HepG2 (cell line): ENCODE results near the gene MAP2K1. TPM values are rescaled to one million over a fixed set of nuclear protein-coding genes. Genes with fewer than 3 reads are reported as not detected.

Source experiments
- ATF1 ChIP-seq: IDR thresholded peaks from 2 replicates; pipeline ENCODE4 v1.6.1; 2016; ENCODE audit warnings: mild to moderate bottlenecking, control low read depth
- CHCHD3 ChIP-seq: sonication (generic); formaldehyde crosslinking; IDR thresholded peaks from 2 replicates; pipeline ENCODE4 v1.8.0; 2022; ENCODE audit warnings: mild to moderate bottlenecking, missing genetic modification reagents, moderate library complexity
- GTF3A ChIP-seq: sonication (generic); formaldehyde crosslinking; conservative IDR thresholded peaks from 2 replicates; pipeline ENCODE4 v1.4.0; 2020; ENCODE audit warnings: mild to moderate bottlenecking, missing genetic modification reagents
- MED13 ChIP-seq: sonication (generic); formaldehyde crosslinking; IDR thresholded peaks from 2 replicates; pipeline ENCODE4 v1.5.0; 2020; ENCODE audit warnings: missing genetic modification reagents
- NPAS2 ChIP-seq: sonication (generic); formaldehyde crosslinking; IDR thresholded peaks from 2 replicates; pipeline ENCODE4 v1.8.0; 2022; ENCODE audit warnings: mild to moderate bottlenecking, missing genetic modification reagents, borderline replicate concordance
- PHF20 ChIP-seq: sonication (generic); formaldehyde crosslinking; IDR thresholded peaks from 2 replicates; pipeline ENCODE4 v1.5.0; 2020; ENCODE audit warnings: mild to moderate bottlenecking, missing genetic modification reagents
- PHF8 ChIP-seq: sonication (generic); formaldehyde crosslinking; IDR thresholded peaks from 2 replicates; pipeline ENCODE4 v1.5.0; 2020; ENCODE audit warnings: missing genetic modification reagents
- SP4 ChIP-seq: sonication (generic); formaldehyde crosslinking; IDR thresholded peaks from 2 replicates; pipeline ENCODE4 v1.8.1; 2023; ENCODE audit warnings: mild to moderate bottlenecking, missing genetic modification reagents
- TARDBP ChIP-seq: sonication (generic); formaldehyde crosslinking; IDR thresholded peaks from 2 replicates; pipeline ENCODE4 v1.8.0; 2022; ENCODE audit warnings: mild to moderate bottlenecking, missing genetic modification reagents
- TBX2 ChIP-seq: sonication (generic); formaldehyde crosslinking; IDR thresholded peaks from 2 replicates; pipeline ENCODE4 v1.5.0; 2020; ENCODE audit warnings: missing genetic modification reagents, mild to moderate bottlenecking, borderline replicate concordance
- THAP11 ChIP-seq: IDR thresholded peaks from 2 replicates; pipeline ENCODE4 v1.6.1; 2016; ENCODE audit warnings: missing biosample characterization, missing genetic modification reagents
- ZBTB21 ChIP-seq: sonication (generic); formaldehyde crosslinking; IDR thresholded peaks from 2 replicates; pipeline ENCODE4 v1.4.0; 2020; ENCODE audit warnings: missing genetic modification reagents
- ZNF121 ChIP-seq: sonication (generic); formaldehyde crosslinking; IDR thresholded peaks from 2 replicates; pipeline ENCODE4 v1.5.0; 2020; ENCODE audit warnings: mild to moderate bottlenecking, missing genetic modification reagents
- ZNF20 ChIP-seq: sonication (generic); formaldehyde crosslinking; IDR thresholded peaks from 2 replicates; pipeline ENCODE4 v1.4.0; 2020; ENCODE audit warnings: mild to moderate bottlenecking, moderate library complexity, missing genetic modification reagents
- ZNF343 ChIP-seq: sonication (generic); formaldehyde crosslinking; IDR thresholded peaks from 2 replicates; pipeline ENCODE4 v1.4.0; 2020; ENCODE audit warnings: mild to moderate bottlenecking, missing genetic modification reagents
- ZNF431 ChIP-seq: sonication (generic); formaldehyde crosslinking; IDR thresholded peaks from 2 replicates; pipeline ENCODE4 v1.9.0; 2022; ENCODE audit warnings: missing genetic modification reagents, low read depth, mild to moderate bottlenecking, borderline replicate concordance
- ZNF44 ChIP-seq: sonication (generic); formaldehyde crosslinking; IDR thresholded peaks from 2 replicates; pipeline ENCODE4 v1.5.1; 2020; ENCODE audit warnings: mild to moderate bottlenecking, missing genetic modification reagents
- ZNF569 ChIP-seq: sonication (generic); formaldehyde crosslinking; IDR thresholded peaks from 2 replicates; pipeline ENCODE4 v1.5.0; 2020; ENCODE audit warnings: mild to moderate bottlenecking, missing genetic modification reagents, moderate library complexity, borderline replicate concordance
- ZNF577 ChIP-seq: sonication (generic); formaldehyde crosslinking; IDR thresholded peaks from 2 replicates; pipeline ENCODE4 v1.4.0; 2020; ENCODE audit warnings: mild to moderate bottlenecking, low read depth, missing genetic modification reagents, borderline replicate concordance
- ZNF788 ChIP-seq: sonication (generic); formaldehyde crosslinking; IDR thresholded peaks from 2 replicates; pipeline ENCODE4 v1.5.0; 2020; ENCODE audit warnings: mild to moderate bottlenecking, missing genetic modification reagents, borderline replicate concordance
- polyA plus RNA-seq, 8 experiments: library from polyadenylated mRNA; depleted of rRNA in 3 of 8; stranded (reverse) in 7 of 8; unstranded in 1 of 8; fragments of >200 nt; fragmentation: Illumina TruSeq in 4 of 8; extraction: Trizol in 4 of 8; gene quantifications; 2 replicates each; pipeline versions ENCODE4 v1.2.1 to v1.2.3, GENCODE V29; 2011 to 2016; ENCODE audit warnings: low read depth in 4 of 8, missing spikeins in 1 of 8, mixed read lengths in 1 of 8; ENCODE audit not compliant: insufficient read depth in 1 of 8
- total RNA-seq, 5 experiments: library from RNA; depleted of rRNA; stranded (reverse); fragments of >200 nt; fragmentation: Illumina TruSeq; extraction: Trizol; gene quantifications; 2 replicates each; pipeline ENCODE4 v1.2.3, GENCODE V29; 2016; ENCODE audit warnings: low read depth in 1 of 5
- TF ChIP-seq, protein P1 (sequence below): sonication (generic); formaldehyde crosslinking; IDR thresholded peaks from 2 replicates; pipeline ENCODE4 v1.9.0; 2021; ENCODE audit warnings: missing genetic modification reagents, borderline replicate concordance
- TF ChIP-seq, protein P2 (sequence below): sonication (generic); formaldehyde crosslinking; IDR thresholded peaks from 2 replicates; pipeline ENCODE4 v1.5.1; 2020; ENCODE audit warnings: mild to moderate bottlenecking, missing genetic modification reagents, moderate library complexity
- TF ChIP-seq, protein P3 (sequence below): sonication (generic); formaldehyde crosslinking; IDR thresholded peaks from 2 replicates; pipeline ENCODE4 v1.8.1; 2022; ENCODE audit warnings: low read depth, mild to moderate bottlenecking, missing genetic modification reagents

Gene MAP2K1
- total and polyA plus RNA-seq, 2 of the 13 experiments (the other 11 are each of a cell fraction or from before 2014, with no cell fraction given): 24.1 to 49.2 TPM

DNA sequence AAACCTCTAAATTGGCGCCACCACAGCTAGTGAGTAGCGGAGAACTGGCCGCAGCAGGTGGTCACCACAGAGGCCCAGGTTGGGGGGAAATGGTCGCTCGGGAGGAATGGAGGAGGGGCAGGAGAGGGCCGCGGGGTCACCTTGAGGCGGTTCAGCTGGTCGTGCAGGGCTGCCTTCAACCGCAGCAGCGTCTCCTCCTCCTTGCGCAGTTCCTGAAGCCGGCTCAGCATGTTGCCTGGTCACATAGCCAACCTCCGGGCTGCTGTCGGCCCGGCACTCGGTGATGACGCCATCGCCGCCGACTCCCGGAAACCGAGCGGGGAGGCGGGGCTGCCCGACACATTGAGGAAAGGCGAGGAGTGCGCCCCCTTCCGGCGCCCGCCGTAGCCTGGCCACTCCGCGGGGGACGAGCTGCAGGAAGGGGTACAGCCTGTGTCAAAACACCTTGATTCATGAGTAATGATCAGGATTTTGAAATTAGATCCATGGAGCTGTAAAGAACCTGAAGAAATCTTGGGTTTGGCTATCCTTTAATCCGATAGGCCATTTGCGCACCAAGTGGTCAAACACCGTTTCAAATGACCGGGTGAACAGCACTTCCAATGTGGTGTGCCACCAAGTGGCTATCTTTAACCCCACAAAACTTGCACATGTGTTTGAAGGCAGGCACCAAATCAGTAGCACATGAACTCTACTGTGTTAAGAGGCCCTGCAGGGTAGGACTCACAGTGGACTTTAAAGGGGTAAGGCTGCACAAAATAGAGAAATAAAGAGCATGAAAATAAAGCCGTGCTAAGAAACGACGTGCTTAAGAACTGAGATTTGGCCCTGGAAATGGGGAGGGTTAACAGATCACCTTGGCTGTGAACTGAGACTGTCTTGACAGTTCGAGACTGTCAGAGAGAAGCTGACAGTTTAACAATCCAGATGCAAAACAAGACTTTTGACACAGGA is 111.1 kb downstream of the MAP2K1 start, which contains the start of gene SNAPC5 (continued):
- TF ChIP-seq, protein P1, sequence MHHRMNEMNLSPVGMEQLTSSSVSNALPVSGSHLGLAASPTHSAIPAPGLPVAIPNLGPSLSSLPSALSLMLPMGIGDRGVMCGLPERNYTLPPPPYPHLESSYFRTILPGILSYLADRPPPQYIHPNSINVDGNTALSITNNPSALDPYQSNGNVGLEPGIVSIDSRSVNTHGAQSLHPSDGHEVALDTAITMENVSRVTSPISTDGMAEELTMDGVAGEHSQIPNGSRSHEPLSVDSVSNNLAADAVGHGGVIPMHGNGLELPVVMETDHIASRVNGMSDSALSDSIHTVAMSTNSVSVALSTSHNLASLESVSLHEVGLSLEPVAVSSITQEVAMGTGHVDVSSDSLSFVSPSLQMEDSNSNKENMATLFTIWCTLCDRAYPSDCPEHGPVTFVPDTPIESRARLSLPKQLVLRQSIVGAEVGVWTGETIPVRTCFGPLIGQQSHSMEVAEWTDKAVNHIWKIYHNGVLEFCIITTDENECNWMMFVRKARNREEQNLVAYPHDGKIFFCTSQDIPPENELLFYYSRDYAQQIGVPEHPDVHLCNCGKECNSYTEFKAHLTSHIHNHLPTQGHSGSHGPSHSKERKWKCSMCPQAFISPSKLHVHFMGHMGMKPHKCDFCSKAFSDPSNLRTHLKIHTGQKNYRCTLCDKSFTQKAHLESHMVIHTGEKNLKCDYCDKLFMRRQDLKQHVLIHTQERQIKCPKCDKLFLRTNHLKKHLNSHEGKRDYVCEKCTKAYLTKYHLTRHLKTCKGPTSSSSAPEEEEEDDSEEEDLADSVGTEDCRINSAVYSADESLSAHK: no peak
- TF ChIP-seq, protein P2, sequence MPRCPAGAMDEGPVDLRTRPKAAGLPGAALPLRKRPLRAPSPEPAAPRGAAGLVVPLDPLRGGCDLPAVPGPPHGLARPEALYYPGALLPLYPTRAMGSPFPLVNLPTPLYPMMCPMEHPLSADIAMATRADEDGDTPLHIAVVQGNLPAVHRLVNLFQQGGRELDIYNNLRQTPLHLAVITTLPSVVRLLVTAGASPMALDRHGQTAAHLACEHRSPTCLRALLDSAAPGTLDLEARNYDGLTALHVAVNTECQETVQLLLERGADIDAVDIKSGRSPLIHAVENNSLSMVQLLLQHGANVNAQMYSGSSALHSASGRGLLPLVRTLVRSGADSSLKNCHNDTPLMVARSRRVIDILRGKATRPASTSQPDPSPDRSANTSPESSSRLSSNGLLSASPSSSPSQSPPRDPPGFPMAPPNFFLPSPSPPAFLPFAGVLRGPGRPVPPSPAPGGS: 0 out of 2 replicates have a peak, but pooled peaks have one; percentile 43
- TF ChIP-seq ZNF20 (CRISPR knock-in tag) (no peak), NPAS2 (CRISPR knock-in tag) (no peak), ZNF431 (CRISPR knock-in tag) (peak; percentile 79; the same call in 1 of the 2 replicates), ZNF44 (CRISPR knock-in tag) (peak; percentile 96; the same call in 1 of the 2 replicates), PHF8 (peak; percentile 80), ZNF788 (peak; percentile 90; the same call in 1 of the 2 replicates), ZNF343 (no peak), CHCHD3 (0 out of 2 replicates have a peak, but pooled peaks have one; percentile 46), SP4 (CRISPR knock-in tag) (peak; percentile 84), ZBTB21 (CRISPR knock-in tag) (peak; percentile 66), ZNF577 (CRISPR knock-in tag) (no peak), GTF3A (CRISPR knock-in tag) (peak; percentile 74; the same call in 1 of the 2 replicates), TBX2 (CRISPR knock-in tag) (peak; percentile 87), ZNF121 (CRISPR knock-in tag) (peak; percentile 50; the same call in 1 of the 2 replicates), THAP11 (CRISPR knock-in tag) (peak; percentile 90), TARDBP (CRISPR knock-in tag) (peak; percentile 89), ATF1 (CRISPR knock-in tag) (peak; percentile 97), MED13 (CRISPR knock-in tag) (no peak), PHF20 (CRISPR knock-in tag) (peak; percentile 98), ZNF569 (CRISPR knock-in tag) (0 out of 2 replicates have a peak, but pooled peaks have one; percentile 48)
- TF ChIP-seq, protein P3, sequence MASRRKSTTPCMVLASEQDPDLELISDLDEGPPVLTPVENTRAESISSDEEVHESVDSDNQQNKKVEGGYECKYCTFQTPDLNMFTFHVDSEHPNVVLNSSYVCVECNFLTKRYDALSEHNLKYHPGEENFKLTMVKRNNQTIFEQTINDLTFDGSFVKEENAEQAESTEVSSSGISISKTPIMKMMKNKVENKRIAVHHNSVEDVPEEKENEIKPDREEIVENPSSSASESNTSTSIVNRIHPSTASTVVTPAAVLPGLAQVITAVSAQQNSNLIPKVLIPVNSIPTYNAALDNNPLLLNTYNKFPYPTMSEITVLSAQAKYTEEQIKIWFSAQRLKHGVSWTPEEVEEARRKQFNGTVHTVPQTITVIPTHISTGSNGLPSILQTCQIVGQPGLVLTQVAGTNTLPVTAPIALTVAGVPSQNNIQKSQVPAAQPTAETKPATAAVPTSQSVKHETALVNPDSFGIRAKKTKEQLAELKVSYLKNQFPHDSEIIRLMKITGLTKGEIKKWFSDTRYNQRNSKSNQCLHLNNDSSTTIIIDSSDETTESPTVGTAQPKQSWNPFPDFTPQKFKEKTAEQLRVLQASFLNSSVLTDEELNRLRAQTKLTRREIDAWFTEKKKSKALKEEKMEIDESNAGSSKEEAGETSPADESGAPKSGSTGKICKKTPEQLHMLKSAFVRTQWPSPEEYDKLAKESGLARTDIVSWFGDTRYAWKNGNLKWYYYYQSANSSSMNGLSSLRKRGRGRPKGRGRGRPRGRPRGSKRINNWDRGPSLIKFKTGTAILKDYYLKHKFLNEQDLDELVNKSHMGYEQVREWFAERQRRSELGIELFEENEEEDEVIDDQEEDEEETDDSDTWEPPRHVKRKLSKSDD (CRISPR knock-in tag): peak; percentile 81
